AG09319 (cell line): ENCODE results near the gene INPP5F.

Experiments used
- DNase-seq: peaks from one replicate; pipeline ENCODE4 v3.0.0-alpha.2; 2010; ENCODE audit warnings: low read depth; ENCODE audit errors: extremely low read depth
- CTCF ChIP-seq: IDR thresholded peaks from 2 replicates; pipeline ENCODE4 v1.5.1; 2011; ENCODE audit warnings: low read depth, mild to moderate bottlenecking, inconsistent platforms, low read length, moderate library complexity

The INPP5F gene

DNA sequence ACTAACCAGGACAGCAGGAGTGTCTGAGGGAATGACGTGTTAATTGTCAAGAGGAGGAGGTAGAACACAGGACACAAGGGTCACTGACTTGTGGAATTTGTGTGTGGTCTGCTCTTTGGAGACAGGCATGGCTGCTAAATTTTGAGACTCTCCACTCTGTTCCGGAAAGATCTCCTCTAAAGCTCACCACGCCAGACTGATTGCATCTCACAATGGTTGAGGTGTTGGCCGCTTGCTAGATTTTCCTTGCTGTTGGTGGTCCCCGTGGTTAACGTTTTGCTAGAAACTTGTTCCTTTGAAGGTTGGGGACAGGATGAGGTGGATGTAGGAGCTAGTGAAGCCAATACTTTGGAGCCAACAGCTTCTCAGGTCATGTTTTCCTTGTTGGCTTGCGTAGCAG, 89.8 kb downstream of the INPP5F start:
- no peak for TF ChIP-seq CTCF
- DNase-seq: no peak

DNA sequence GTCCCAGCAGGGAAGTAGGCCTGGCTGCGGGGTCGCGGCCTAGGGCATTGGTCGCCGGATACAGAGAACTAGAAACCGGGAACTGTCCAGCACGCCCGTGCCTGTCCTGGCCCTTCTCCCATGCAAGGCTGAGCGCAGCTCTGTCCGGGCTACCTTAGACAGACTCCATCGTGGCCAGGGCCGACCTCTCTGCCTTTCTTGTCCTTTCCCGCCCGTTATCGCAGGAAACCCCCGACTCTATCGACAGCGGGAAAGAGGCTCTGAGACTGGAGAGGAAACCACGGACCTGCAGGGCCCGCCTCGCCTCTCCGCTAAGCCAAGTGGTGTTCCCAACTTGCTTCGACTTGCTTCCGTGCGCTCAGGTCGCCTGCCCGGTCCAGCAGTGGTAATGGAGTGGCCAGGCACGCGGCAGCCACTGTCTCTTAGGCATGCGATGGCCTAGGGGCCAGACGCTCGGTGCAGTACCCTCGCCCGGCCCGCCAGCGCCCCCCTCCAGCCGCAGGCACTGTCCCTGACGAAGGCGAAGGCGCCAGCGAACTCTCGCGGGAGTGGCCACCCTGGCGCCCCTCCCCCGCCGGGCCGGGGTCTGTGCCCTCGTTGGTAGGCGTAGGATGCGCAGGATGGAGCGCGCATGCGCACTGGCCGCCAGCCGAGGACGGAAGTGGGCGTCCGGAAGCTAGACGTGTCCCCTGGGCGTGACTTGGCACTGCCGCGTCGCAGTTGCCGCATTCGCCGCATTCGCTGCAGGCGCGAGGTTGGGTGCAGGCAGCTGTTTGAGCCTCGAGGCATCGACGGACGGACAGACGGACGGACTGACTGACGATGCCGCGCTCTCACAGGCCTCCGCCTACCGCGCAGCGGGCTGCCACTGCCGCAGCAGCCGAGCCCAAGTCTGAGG, 92.4 kb downstream of the INPP5F start:
- TF ChIP-seq CTCF: no peak
- DNase-seq: no peak

DNA sequence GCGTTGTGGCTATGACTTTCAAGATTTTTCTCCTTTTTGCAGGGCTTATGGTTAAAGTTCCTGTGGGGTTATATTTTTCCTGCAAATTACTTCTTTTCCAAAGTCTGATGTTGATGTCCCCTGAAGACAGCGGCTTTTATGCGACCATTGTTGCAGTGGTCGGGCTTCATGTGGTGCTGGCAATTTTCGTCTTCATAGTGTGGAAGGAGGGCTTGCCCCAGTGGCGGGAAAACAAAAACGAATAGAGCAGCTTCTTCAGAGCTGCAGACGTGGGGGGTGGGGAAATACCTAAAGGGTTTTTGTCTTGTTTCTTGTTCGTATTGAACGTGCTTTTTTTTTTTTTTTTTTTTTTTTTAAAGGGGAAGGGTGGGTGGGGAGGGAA, 93.0 kb downstream of the INPP5F start:
- TF ChIP-seq CTCF: no peak

DNA sequence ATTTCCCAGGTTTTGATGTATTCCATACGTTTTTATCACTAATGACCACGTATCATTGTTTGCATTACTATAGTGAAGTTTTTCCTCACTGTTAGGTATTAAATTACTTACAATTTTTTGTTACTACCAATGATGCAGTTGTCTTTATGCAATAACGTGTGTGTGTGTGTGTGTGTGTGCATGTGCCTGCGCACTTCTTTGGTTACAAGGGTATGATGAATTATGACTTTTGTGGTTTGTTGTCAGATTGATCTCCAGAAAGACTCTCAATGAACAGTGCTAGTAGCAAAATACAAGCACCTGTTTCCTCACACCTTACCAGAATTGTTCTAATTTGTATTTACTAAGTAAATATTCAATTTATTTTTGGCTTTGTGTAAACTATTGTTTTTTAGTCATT, 95.3 kb downstream of the INPP5F start:
- no peak for DNase-seq
- no peak for TF ChIP-seq CTCF

More for the DNA sequence above, 93.0 kb downstream of the INPP5F start:
- no peak for DNase-seq

DNA sequence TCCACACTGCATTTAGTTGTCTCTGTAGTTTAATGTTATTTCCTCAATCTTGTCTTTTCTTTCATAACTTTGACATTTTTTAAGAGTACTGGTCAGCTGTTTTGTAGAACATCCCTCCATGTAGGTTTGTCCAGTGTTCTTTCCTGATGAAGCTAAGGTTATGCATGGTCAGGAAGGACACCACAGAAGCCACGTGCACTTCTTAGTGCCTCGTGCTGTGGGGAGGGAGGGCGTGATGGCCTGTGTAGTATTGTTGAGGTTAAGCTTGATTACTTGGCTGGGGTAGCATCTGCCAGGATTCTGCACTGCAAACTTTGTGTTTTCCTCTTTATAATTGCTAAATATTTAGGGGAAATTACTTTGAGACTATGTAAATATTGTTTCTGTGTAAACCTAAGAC, 98.4 kb downstream of the INPP5F start:
- no peak for TF ChIP-seq CTCF
- DNase-seq: no peak

- TF ChIP-seq CTCF: no peak
- no peak for DNase-seq
Measured at GRCh38 chr10:119826771-119827170, 100.9 kb downstream of the INPP5F start.

DNA sequence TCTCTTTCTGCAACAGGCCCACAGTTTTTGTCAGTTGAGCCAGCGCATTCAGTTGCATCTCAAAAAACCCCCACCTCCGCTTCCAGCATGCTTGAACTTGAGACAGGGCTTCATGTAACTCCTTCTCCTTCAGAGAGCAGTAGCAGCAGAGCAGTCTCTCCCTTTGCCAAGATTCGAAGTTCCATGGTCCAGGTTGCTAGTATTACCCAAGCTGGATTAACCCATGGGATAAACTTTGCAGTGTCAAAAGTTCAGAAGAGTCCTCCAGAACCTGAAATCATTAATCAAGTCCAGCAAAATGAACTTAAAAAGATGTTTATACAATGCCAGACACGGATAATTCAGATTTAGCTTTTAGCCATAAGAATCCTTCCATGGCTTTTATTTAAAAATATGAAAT, 101.6 kb downstream of the INPP5F start:
- no peak for TF ChIP-seq CTCF
- no peak for DNase-seq
